Spleen (tissue), 7 donors: ENCODE data around the gene MYH7B.

ENCODE experiments used
- POLR2A ChIP-seq, 3 donors: fragments of 450-650 bp; IDR thresholded peaks; one replicate each; pipeline ENCODE4 v1.5.1; 2017; ENCODE audit warnings: antibody characterized with exemption in 3 of 3, mild to moderate bottlenecking in 1 of 3
- POLR2AphosphoS5 ChIP-seq, 3 donors: sonication (generic); formaldehyde crosslinking; IDR thresholded peaks; one replicate each; pipeline ENCODE4 v1.5.1; 2017; ENCODE audit warnings: antibody characterized with exemption in 3 of 3
- TF ChIP-seq, protein P1 (sequence below), 11 experiments: fragments of 200-600 bp in 7 of 11; fragments of 450-650 bp in 4 of 11; sonication (generic) in 4 of 11; IDR thresholded peaks in 8 of 11; conservative IDR thresholded peaks in 3 of 11; 1 replicate in 7 of 11; 2 replicates in 4 of 11; pipeline versions ENCODE4 v1.4.0 to v1.8.0; 2016 to 2021; ENCODE audit warnings: antibody characterized with exemption in 11 of 11, inconsistent platforms in 4 of 11, mild to moderate bottlenecking in 1 of 11
- donor health status: DM: no; HTN: no; CAD: no; lungs with moderate emphysema.
- donor health status: DM: no; HTN: no; CAD: no.
- donor health status: DM: no; HTN: no; CAD: no.

DNA sequence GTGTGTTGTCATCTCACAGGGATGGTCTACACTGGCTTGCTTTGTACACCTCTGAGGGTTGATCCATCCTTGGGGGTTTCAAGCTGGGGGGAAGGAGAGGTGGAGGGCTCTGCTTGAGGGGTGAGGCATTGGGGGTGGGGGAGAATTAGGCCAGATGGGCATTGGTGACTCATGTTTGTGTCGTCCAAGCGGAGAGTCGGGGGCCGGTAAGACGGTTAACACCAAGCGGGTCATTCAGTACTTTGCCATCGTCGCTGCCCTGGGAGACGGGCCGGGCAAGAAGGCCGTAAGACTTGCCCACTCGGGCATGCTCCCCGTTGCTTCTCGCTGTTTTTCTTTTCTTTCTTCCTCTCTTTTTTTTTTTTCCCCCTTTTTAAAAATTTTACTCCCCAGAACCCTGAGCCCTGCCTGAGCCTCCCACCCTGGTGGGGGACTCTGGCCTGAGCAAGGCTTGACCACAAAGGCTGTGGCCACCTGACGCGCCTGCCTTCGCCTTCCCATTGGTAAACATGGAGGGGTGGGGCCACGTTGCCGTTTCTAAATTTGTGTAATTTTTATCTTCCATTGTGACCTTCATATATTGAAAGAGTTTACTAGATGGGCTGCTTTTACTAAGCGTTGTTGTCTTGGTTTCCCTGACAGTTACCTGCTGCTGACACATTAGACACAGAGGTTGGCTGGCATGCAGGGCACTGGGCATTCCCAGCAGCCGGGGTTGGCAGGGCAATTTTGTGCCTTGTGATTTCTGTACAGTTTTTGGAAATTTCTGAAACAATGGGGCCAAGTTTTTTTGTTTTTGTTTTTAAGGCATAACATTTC lies 26.8 kb downstream of the MYH7B start:
- TF ChIP-seq, protein P1, sequence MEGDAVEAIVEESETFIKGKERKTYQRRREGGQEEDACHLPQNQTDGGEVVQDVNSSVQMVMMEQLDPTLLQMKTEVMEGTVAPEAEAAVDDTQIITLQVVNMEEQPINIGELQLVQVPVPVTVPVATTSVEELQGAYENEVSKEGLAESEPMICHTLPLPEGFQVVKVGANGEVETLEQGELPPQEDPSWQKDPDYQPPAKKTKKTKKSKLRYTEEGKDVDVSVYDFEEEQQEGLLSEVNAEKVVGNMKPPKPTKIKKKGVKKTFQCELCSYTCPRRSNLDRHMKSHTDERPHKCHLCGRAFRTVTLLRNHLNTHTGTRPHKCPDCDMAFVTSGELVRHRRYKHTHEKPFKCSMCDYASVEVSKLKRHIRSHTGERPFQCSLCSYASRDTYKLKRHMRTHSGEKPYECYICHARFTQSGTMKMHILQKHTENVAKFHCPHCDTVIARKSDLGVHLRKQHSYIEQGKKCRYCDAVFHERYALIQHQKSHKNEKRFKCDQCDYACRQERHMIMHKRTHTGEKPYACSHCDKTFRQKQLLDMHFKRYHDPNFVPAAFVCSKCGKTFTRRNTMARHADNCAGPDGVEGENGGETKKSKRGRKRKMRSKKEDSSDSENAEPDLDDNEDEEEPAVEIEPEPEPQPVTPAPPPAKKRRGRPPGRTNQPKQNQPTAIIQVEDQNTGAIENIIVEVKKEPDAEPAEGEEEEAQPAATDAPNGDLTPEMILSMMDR (IDR thresholded peaks at IDR 0.05 in 8 of 11, conservative IDR thresholded peaks at IDR 0.05 in 3 of 11), result no peak
- TF ChIP-seq POLR2A (IDR thresholded peaks at IDR 0.05), result no peak
- no peak for TF ChIP-seq POLR2AphosphoS5 (IDR thresholded peaks at IDR 0.05)
